ENCODE data around the gene KDM2B. TPM values are rescaled to one million over a fixed set of nuclear protein-coding genes. Genes with fewer than 3 reads are reported as not detected.

The KDM2B gene
- polyA plus RNA-seq, 1 donor (not counting 4 experiments of a cell fraction or from before 2014, with no cell fraction given), result 10.3 TPM

DNA sequence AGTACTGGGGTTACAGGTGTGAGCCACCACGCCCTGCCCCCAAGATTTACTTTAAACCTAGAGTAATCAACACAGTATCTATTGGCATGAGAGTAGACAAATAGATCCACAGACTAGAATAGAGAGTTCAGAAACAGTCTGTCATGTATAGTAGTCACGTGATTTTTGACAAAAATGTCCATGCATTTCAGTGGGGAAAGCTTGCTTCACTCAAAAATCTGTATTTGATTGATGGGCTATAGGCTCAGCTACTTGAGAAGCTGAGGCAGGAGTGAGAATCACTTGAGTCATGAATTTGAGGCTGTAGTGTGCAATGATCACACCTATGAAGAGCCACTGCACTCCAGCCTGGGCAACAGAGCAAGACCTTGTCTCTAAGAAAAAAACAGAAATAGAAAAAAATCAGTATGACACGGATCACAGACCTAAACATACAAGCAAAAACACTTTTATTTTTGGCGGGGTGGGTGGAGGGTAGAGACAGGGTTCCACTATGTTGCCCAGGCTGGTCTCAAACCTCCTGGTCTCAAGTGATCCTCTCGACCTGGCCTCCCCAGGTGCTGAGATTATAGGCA, 37.9 kb upstream of the KDM2B start:
- no peaks in the 10 kb centered on the region for H3K9me1 ChIP-seq (ENCODE audit: control insufficient read depth, extremely low read depth, insufficient read depth, low read length)
- no peaks in the 10 kb centered on the region for H3K4me1 ChIP-seq (ENCODE audit: control insufficient read depth, extremely low read depth, insufficient read depth, low read length)
- TF ChIP-seq, protein P1, sequence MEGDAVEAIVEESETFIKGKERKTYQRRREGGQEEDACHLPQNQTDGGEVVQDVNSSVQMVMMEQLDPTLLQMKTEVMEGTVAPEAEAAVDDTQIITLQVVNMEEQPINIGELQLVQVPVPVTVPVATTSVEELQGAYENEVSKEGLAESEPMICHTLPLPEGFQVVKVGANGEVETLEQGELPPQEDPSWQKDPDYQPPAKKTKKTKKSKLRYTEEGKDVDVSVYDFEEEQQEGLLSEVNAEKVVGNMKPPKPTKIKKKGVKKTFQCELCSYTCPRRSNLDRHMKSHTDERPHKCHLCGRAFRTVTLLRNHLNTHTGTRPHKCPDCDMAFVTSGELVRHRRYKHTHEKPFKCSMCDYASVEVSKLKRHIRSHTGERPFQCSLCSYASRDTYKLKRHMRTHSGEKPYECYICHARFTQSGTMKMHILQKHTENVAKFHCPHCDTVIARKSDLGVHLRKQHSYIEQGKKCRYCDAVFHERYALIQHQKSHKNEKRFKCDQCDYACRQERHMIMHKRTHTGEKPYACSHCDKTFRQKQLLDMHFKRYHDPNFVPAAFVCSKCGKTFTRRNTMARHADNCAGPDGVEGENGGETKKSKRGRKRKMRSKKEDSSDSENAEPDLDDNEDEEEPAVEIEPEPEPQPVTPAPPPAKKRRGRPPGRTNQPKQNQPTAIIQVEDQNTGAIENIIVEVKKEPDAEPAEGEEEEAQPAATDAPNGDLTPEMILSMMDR (optimal IDR thresholded peaks at IDR 0.05 in 1 of 3, IDR thresholded peaks at IDR 0.05 in 1 of 3, conservative IDR thresholded peaks at IDR 0.05 in 1 of 3; ENCODE audit: extremely low read depth in 1 of 3, insufficient read depth in 2 of 3, low read length in 3 of 3), result no peak
- TF ChIP-seq EZH2 (IDR thresholded peaks at IDR 0.05; ENCODE audit: low read length), result no peak
- FAIRE-seq, result no peak
- no peak overlapping the region for H3K4me2 ChIP-seq (ENCODE audit: control insufficient read depth, extremely low read depth, insufficient read depth, low read depth, low read length)
- no peak overlapping the region for H3K27ac ChIP-seq (ENCODE audit: control insufficient read depth, insufficient read depth, low read length)
- H3K9me3 ChIP-seq (ENCODE audit: control insufficient read depth, low read depth, low read length), result no peaks in the 10 kb centered on the region
- H3K79me2 ChIP-seq (ENCODE audit: control insufficient read depth, insufficient read depth, low read length), result no peaks in the 10 kb centered on the region
- H3K36me3 ChIP-seq (ENCODE audit: control insufficient read depth in 2 of 2, extremely low read depth in 1 of 2, insufficient read depth in 2 of 2, low read length in 2 of 2), result no peaks in the 10 kb centered on the region
- no peaks in the 10 kb centered on the region for H4K20me1 ChIP-seq (ENCODE audit: control insufficient read depth, extremely low read depth, insufficient read depth, low read length)
- H3K27me3 ChIP-seq (ENCODE audit: control insufficient read depth, extremely low read depth, insufficient read depth, low read length), result no peaks in the 10 kb centered on the region
- no peak overlapping the region for H2AFZ ChIP-seq (ENCODE audit: control insufficient read depth, low read length)
- no peak for DNase-seq (ENCODE audit: low read depth, low spot score)
- dilution Hi-C loops (cut with MboI; ENCODE audit: extremely low pct_ligation_motif_present, low sequenced_read_pairs), result no loop called here
- H3K4me3 ChIP-seq (ENCODE audit: control insufficient read depth in 2 of 3, extremely low read depth in 1 of 3, insufficient read depth in 2 of 3, low read depth in 1 of 3, low read length in 3 of 3), result no peak overlapping the region
- H3K9ac ChIP-seq (ENCODE audit: control insufficient read depth, extremely low read depth, insufficient read depth, low read length), result no peak overlapping the region

DNA sequence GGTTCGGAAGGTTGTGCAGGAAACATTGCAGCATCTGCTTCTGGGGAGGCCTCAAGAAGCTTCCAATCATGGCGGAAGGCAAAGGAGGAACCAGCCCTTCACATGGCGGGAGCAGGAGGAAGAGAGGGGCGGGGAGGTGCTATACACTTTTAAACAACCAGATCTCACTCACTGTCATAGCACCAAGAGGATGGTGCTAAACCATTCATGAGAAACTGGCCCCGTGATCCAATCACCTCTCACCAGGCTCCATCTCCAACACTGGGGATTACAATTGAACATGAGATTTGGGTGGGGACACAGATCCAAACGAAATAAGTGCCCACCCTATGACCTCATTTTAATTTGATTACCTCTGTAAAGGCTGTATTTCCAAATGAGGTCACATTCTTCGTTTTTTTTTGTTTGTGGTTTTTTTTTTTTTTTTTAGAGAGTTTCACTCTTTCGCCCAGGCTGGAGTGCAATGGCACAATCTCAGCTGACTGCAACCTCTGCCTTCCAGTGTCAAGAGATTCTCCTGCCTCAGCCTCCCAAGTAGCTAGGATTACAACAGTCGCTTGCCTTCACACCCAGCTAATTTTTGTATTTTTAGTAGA, 34.1 kb upstream of the KDM2B start:
- Histone ChIP-seq H3K4me2 (ENCODE audit: control insufficient read depth, extremely low read depth, insufficient read depth, low read depth, low read length) (no peak overlapping the region), H3K4me1 (ENCODE audit: control insufficient read depth, extremely low read depth, insufficient read depth, low read length) (no peaks in the 10 kb centered on the region), H3K36me3 (ENCODE audit: control insufficient read depth in 2 of 2, extremely low read depth in 1 of 2, insufficient read depth in 2 of 2, low read length in 2 of 2) (no peaks in the 10 kb centered on the region), H3K9me3 (ENCODE audit: control insufficient read depth, low read depth, low read length) (no peaks in the 10 kb centered on the region), H3K4me3 (ENCODE audit: control insufficient read depth in 2 of 3, extremely low read depth in 1 of 3, insufficient read depth in 2 of 3, low read depth in 1 of 3, low read length in 3 of 3) (no peak overlapping the region), H3K9me1 (ENCODE audit: control insufficient read depth, extremely low read depth, insufficient read depth, low read length) (no peaks in the 10 kb centered on the region), H3K9ac (ENCODE audit: control insufficient read depth, extremely low read depth, insufficient read depth, low read length) (no peak overlapping the region), H3K79me2 (ENCODE audit: control insufficient read depth, insufficient read depth, low read length) (no peaks in the 10 kb centered on the region), H3K27ac (ENCODE audit: control insufficient read depth, insufficient read depth, low read length) (no peak overlapping the region), H4K20me1 (ENCODE audit: control insufficient read depth, extremely low read depth, insufficient read depth, low read length) (no peaks in the 10 kb centered on the region), H3K27me3 (ENCODE audit: control insufficient read depth, extremely low read depth, insufficient read depth, low read length) (no peaks in the 10 kb centered on the region), H2AFZ (ENCODE audit: control insufficient read depth, low read length) (no peak overlapping the region)
- dilution Hi-C loops (cut with MboI; ENCODE audit: extremely low pct_ligation_motif_present, low sequenced_read_pairs), result no loop called here
- no peak for FAIRE-seq
- no peak for TF ChIP-seq EZH2 (IDR thresholded peaks at IDR 0.05; ENCODE audit: low read length)
- TF ChIP-seq, protein P1 (optimal IDR thresholded peaks at IDR 0.05 in 1 of 3, IDR thresholded peaks at IDR 0.05 in 1 of 3, conservative IDR thresholded peaks at IDR 0.05 in 1 of 3; ENCODE audit: extremely low read depth in 1 of 3, insufficient read depth in 2 of 3, low read length in 3 of 3), result no peak
- DNase-seq (ENCODE audit: low read depth, low spot score), result no peak

All from keratinocyte (primary cell).